ENCODE results near the gene ZFAND2A.

DNA sequence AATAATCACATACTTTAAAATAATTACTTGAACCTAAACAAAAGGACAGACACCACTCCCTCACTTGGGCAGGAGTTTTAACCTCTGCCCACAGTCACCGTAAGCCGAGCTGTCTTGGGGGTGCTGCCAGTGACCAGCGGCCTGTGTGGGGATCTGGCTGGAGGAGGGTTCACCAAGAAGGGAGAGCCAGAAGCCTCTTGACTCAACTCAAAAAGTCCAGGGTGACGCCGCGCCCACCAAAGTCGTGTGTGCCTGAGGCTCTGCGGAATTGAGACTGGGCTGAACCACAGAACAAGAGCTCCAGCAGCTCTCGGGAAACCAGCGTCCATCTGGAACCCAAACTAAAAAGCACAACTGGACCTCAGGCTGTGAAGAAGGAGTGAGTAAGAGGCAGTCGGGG, 35.8 kb downstream of the ZFAND2A start:
- no peak for TF ChIP-seq CTCF (IDR thresholded peaks at IDR 0.05; ENCODE audit: low read depth, low read length)
- TF ChIP-seq, protein P1, sequence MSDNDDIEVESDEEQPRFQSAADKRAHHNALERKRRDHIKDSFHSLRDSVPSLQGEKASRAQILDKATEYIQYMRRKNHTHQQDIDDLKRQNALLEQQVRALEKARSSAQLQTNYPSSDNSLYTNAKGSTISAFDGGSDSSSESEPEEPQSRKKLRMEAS (IDR thresholded peaks at IDR 0.05; ENCODE audit: low read depth, low read length), result no peak
- TF ChIP-seq POLR2A (IDR thresholded peaks at IDR 0.05; ENCODE audit: extremely low read depth, insufficient read length), result no peak
